HUDEP-2 (cell line): Measurements from ENCODE around the gene LIPC.

Experiments
- DNase-seq, 76 experiments: peaks; one replicate each; lab custom pipeline; 2025; ENCODE audit not compliant: unreplicated experiment in 76 of 76; lab: John Stamatoyannopoulos, UW

The LIPC gene

DNA sequence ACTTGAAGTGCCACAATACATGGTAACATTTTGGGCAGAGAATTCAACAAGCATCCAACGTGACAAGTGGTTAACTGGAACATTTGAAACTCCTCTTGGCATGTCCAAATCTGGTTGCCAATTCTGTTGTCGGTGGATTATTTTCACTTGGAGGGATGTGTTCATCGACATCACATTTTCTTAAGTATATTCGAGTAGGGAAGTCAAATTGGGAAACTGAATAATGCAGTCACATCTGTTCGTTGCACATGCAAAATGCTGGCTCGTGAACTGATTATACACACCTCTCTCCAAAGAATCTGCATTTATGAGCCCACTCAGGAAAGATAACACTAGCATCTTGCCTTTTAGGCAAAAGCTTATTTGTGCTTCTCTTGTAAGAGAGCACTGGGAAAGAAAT is 139.7 kb downstream of the LIPC start:
- DNase-seq: no peak

GRCh38 chr15:58572521-58572920 is 140.7 kb downstream of the LIPC start:
- DNase-seq: no peak

DNA sequence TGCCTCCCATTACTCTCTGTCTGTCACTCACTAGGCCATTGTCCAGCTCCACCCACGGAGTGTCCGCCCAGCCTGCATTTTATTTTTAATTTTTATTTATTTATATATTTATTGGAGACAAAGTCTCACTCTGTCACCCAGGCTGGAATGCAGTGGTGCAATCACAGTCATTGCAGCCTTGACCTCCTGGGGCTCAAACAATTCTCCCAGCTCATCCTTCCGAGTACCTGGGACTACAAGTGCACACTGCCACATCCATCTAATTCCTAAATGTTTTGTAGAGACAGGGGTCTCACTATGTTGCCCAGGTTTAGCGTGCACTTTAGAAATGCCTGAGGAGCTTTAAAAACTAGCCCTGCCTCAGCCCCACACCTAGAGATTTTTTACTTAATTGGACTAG is 141.5 kb downstream of the LIPC start:
- DNase-seq: no peak

DNA sequence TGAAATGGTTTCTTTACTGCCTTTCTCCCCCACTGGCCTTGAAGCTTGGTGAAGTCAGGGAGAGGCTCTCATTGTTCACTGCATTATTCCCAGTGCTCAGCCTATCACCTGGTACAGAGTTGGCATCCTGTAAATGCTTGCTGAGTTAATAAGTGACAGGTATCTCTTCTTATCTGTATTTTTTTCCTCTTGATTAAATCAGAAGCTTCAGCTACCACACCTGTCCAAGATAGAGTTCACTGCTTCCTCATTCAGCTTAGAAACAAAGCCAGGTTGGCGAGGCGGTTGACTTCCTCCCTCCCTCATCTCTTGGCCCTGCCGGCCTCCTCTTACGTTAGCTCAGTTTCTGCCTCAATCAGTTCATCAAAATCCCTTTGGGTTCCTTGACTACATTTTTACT is 142.8 kb downstream of the LIPC start:
- no peak for DNase-seq

DNA sequence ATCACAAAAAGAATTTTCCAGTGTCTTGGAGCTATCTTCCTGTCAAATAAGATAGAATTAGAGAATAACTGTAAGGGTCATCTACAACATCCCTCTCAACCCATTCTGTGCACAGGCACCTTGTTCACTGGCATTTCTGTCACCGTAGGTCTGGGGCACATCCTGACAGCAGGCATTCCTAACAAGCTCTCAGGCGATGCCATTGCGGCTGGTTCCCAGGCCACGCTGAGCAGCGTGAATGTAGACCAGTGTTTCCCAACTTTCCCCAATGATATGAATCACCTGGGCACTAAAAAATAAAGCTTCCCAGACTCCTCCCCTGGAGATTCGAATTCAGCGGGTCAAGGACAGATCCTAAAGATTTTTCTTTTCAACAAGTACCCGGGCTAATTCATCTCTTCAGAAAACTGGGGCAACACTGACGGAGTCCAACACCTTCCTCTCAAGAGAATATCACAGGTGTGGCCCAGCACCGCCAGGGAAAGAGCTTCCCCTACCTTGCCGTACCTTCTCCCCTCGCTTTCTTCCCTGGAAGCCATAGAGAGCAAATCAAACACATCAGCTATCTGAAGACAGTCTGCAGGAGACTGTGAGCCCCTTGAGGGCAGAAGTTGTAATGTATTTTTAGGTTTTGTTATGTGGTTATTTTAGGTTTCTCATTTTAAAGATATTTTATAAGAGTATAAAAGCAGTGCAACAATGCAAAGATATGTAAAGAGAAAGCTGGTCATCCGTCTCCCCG is 143.4 kb downstream of the LIPC start:
- no peak for DNase-seq

DNA sequence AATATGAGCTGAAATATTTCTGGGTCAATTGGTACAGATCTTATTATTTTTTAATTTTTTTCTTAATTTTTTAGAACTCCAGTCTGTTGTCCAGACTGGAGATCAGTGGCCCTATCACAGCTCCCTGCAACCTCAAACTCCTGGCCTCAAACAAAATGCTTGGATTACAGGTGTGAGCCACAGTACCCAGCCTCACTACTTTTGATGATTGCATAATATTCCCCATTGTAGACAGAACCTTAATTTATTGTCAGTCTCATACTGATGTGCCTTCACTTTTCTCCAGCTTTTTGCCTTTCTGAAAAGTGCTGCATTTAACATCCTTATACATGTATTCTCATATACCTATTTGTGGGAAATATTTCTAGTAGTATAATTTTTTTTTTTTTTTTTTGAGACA is 144.9 kb downstream of the LIPC start:
- no peak for DNase-seq

DNA sequence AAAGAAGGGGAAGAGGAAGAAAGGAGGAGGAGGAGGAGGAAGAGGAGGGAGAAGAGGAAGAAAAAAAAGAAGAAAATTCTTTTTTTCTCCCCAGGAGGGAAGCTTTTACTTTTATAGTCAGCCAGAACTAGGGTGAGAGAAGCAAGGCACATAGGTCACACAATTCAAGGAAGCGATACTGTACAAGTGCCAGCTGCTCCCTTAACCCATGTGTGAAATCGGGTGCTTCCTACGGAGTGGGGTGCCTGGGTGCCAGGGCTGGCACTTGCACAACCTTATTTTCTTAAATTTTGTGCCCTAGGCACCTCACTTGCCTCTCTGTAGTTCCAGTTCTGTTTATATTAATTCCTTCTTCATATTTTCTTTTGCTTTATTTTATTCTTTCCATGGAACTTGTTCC is 150.4 kb downstream of the LIPC start:
- DNase-seq: no peak

DNA sequence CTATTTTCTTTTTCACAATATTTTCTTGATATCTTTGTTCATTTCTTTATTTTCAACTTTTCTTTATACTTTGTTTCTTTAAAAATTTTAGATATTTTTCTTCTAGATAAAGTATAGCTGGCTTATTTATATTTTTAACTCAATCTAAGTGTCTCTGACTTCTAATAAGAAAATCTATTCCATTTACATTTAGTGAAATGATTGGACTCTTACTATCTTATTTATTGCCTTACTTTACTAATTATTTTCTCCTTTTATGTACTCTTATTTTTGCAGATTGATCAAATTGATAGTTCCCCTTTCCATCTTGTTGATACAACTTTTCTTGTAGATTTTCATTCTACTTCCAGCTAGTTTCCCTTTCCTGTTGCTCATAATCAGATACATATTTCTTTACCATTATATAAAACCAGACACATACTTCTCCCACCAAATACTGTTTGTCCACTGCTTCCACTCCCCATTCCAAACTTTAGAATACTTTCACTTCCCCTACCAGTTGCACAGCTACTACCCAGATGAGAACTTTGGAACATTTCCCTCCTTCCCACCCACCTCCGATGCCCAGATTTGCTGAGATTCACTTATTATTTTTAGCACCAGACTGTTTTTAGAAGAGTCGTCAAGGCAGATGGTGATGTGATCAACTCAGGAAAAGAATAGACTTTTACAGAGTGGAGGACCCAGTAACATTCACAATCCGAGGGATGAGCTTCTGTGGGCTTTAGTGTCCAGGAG is 151.5 kb downstream of the LIPC start:
- no peak for DNase-seq

DNA sequence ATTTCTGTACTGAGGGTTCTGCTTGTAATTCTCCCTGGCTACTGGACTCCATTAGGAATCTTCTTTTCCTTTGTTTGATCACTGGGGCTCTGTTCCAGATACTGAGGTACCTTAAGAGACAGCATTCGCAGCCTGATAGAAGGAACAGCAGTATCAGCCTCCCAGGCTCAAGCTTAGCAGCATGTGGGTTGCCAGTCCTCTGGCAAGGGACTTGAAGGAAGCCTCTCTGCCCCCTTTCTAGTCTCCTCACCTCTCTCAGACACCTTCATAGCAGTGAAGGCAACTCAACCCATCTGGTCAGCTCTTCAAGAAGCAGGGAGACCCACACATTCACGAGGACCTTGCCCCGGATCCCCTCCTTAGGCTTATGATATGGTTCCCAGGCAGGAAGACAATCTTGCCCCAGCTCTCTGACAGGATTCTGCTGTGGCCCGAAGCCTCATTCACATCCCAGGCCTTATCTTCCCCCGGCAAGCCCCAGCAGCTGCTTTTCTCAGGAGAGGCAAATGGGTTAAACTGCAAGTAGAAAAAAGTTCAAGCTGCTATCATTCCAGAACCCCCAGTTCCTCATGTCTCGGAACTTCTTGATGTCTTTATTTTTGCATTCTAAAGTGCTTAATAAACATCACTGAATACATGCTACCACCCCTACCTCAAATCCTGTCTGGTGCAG is 153.1 kb downstream of the LIPC start:
- DNase-seq: peak in 1 of 76 experiments; percentile 4

DNA sequence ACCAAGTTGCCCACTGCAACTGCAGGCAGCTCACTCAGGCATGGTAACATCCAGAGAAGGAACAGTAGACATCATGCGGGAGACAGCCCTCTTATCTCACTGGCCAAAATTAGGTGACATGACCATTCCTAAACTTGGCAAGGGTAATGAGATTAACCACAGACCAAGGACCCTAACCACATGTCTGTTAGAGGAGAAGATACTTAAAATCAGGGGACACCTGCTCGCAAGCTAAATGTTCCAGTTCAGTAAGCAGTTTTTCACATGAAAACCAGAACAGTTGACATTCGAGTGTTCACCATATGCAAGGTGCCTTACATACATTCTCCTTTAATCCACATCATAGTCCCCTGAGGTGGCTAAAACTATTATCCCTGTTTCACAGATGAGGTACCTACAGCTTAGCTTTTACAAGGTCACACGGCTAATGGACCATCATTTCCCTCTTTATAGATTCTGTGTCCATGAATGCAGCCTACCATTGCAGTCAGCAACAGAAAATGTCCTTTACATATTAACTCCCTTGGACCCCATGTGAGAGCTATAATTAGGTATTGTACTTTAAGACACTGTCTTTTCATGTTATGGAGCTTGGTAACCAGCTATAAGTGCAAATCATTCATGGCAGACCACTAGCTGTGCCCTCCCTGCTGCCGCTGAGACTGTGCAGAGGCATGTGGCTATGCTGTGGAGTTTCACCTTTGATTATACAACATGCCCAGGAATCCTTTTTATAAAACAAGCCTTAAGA is 154.1 kb downstream of the LIPC start:
- no peak for DNase-seq

- no peak for DNase-seq
These were observed 155.7 kb downstream of the LIPC start for GRCh38 chr15:58587486-58587885.

GRCh38 chr15:58588096-58588495 is 156.3 kb downstream of the LIPC start:
- no peak for DNase-seq

- no peak for DNase-seq
These were observed 157.3 kb downstream of the LIPC start for GRCh38 chr15:58589047-58589446.

DNA sequence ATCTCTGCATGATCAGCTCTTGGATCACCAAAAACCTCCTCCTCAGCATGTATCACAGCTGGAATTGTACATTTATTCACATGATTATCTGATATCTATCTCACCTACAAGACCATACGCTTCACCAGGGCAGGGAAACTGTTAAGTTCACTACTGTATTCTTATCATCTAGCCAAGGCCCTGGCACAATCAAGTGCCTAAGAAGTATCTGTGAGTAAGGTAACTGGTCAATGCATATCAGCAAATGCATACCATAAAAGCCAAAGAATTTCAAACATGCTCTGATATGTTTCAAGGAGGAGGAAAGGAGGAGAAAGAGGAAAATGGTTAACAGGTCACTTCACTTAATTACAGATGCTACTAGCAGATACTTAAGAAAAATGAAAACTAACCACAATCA is 158.4 kb downstream of the LIPC start:
- no peak for DNase-seq

- no peak for DNase-seq
These were observed 159.1 kb downstream of the LIPC start for GRCh38 chr15:58590926-58591325.

GRCh38 chr15:58593870-58594269 is 162.1 kb downstream of the LIPC start:
- no peak for DNase-seq

GRCh38 chr15:58594898-58595297 is 163.1 kb downstream of the LIPC start:
- DNase-seq: no peak

DNA sequence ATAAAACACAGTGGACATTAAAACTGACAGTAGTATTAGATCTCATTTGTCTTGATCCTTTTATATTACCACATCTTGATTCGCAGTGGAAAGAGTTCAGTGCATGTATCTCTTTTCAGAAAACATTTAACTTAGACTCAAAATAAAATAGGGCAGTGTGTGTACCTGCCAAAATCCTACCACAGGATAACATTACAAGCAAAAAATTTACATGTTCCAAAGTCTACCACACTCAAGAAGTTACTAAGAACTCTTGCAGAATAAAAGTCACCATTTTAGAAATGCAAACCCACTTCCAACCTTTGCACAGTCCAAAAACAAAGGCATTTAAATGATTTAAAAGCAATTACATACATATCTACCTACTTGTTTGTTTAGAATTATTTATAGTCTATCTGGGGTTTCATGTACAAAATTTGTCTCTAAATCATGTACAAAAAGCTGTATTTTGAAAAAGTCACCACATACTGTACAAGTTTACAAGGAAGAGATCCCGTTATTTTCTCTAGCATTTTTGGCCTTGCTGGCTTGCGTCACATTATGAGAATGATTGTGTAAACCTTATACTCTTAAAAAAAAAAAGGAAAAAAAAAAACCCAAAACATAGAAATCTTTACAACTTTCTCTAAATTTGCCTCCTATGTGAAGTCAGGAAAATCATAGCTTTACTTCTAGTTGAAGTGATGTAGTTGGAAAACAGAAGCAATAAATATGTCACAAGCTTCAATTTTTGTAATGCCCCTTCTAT is 163.9 kb downstream of the LIPC start:
- no peak for DNase-seq

GRCh38 chr15:58597943-58598828 is 166.4 kb downstream of the LIPC start:
- DNase-seq: no peak
